Heart right ventricle (tissue), 16 donors: ENCODE measurements around the gene RARRES2. TPM values are rescaled to one million over a fixed set of nuclear protein-coding genes. Genes with fewer than 3 reads are reported as not detected.
A peak's percentile ranks its signal among the peaks of the same experiment; 100 is the strongest.

Experiments
- ATAC-seq, 8 donors: fragments of 200-7000 bp; cut with Tn5 transposase; one replicate each; pipeline ENCODE4 v1.9.1; 2020; ENCODE audit warnings: mild to moderate bottlenecking in 8 of 8, moderate library complexity in 8 of 8, moderate number of reproducible peaks in 1 of 8
- DNase-seq, 2 donors: peaks; one replicate each; pipeline ENCODE4 v3.0.0-alpha.2; 2020
- H3K27ac ChIP-seq, 10 donors: fragments of 200-600 bp; sonication (generic) in 2 of 10; one replicate each; pipeline versions ENCODE4 v1.5.0 to v1.8.0; 2020 to 2022; ENCODE audit warnings: mild to moderate bottlenecking in 3 of 10
- H3K27me3 ChIP-seq, 7 donors: fragments of 200-600 bp; one replicate each; pipeline ENCODE4 v1.8.0; 2021 to 2022; ENCODE audit warnings: mild to moderate bottlenecking in 2 of 7
- H3K36me3 ChIP-seq, 9 donors: fragments of 200-600 bp; sonication (generic) in 1 of 9; one replicate each; pipeline versions ENCODE4 v1.5.0 to v1.8.0; 2020 to 2022; ENCODE audit warnings: mild to moderate bottlenecking in 2 of 9
- H3K4me1 ChIP-seq, 9 donors: fragments of 200-600 bp; sonication (generic) in 1 of 9; one replicate each; pipeline versions ENCODE4 v1.5.0 to v1.8.0; 2020 to 2022; ENCODE audit warnings: mild to moderate bottlenecking in 4 of 9
- H3K4me3 ChIP-seq, 10 donors: fragments of 200-600 bp; sonication (generic) in 2 of 10; one replicate each; pipeline versions ENCODE4 v1.5.0 to v1.8.0; 2020 to 2022; ENCODE audit warnings: mild to moderate bottlenecking in 7 of 10, moderate library complexity in 2 of 10
- H3K9me3 ChIP-seq, 11 donors: fragments of 200-600 bp in 10 of 11; sonication (generic) in 2 of 11; one replicate each; pipeline versions ENCODE4 v1.5.0 to v1.8.0; 2013 to 2022; ENCODE audit warnings: mild to moderate bottlenecking in 2 of 11, control low read depth in 1 of 11, moderate library complexity in 1 of 11
- WGBS, 2 donors: extraction: QIAGEN DNeasy Blood & Tissue Kit; methylation state at CpG; one replicate each; pipeline ENCODE4 v1.1.7; 2013; ENCODE audit warnings: inconsistent platforms in 1 of 2; 5-methylcytosine and 5-hydroxymethylcytosine counted together
- intact Hi-C, 10 donors: fragments of 100-400 bp; cut with DNase I; formaldehyde crosslinking; loops; one replicate each; pipeline versions ENCODE4 v1.11.1 to v1.14.2; 2022
- polyA plus RNA-seq, 2 donors: library from polyadenylated mRNA; stranded (reverse); fragments of 200-250 nt; gene quantifications; one replicate each; pipeline ENCODE4 v1.2.3, GENCODE V29; 2013
- total RNA-seq, 10 donors: library from RNA; stranded (reverse); fragmentation: NEBNext Ultra II Directional in 3 of 10; extraction: Animal tissue kit (Norgen Biotek cat#: 25700) in 3 of 10; gene quantifications; one replicate each; pipeline versions ENCODE4 v1.2.1 to v1.2.4, GENCODE V29; 2021 to 2023
- TF ChIP-seq, protein P1 (sequence below), 9 donors: fragments of 200-600 bp; sonication (generic) in 2 of 9; IDR thresholded peaks; one replicate each; pipeline versions ENCODE4 v1.5.0 to v1.8.0; 2021 to 2022; ENCODE audit warnings: antibody characterized with exemption in 9 of 9, mild to moderate bottlenecking in 5 of 9, moderate library complexity in 1 of 9
- donor health status: Arrhythmogenic right ventricular cardiomyopathy.
- donor health status: ischemic (EF 13 %, LVEDD 7.1; RV severe dilation, severe dysfunction).
- donor health status: healthy with polysubstance abuse.
- donor health status: DM: no; HTN: yes; CAD: no.
- donor health status: DM: no; HTN: no; CAD: no.
- donor health status: ischemic (EF 25% LVEDD 6.9; RV normal size, moderate dysfunction).
- donor health status: ischemic (EF 25% LVEDD 5.7; RV mildly dilated, moderate dysfunction).
- donor health status: healthy.
- donor health status: DM: yes; HTN: yes; CAD: no.
- donor health status: Ischemic cardiomyopathy.
- donor health status: ischemic (EF 35%, LVEDD 5.7; RV mildly dilated, moderate dysfunction).
- donor health status: nonischemic (EF 11% LVEDD 7.7; RV severe dilation, severe dysfunction).
- donor health status: DM: yes; HTN: yes; CAD: no.
- donor health status: PGD.
- donor health status: ischemic (EF 29% LVEDD 5.4; RV normal size, mild dysfunction).
- donor health status: nonischemic (EF 23%, LVEDD 6.1; RV moderate dilation, normal function).

Gene RARRES2
- total and polyA plus RNA-seq, 12 donors, result 6.7 to 33.0 (median 18.4) TPM

DNA sequence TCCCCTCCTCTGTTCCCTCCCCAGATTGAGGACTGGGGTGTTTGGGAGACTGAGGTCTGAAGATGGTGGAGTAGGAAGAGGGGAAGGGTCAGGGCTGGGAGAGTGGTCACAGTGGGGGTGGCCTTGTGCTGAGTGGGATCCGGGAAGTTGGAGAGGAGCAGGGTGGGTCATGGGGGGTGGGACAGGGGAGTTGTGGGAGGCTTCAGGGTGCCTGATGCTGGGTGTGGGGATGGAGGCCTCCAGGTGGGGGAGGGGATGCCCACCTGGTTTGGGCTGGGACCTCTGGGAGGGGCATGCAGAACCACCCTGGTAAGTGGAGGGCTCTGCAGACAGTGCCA is 40.3 kb upstream of the RARRES2 start:
- Histone ChIP-seq H3K4me3 (no peak overlapping the region), H3K27ac (no peak overlapping the region), H3K27me3 (no peaks in the 10 kb centered on the region), H3K36me3 (no peaks in the 10 kb centered on the region), H3K9me3 (no peaks in the 10 kb centered on the region), H3K4me1 (peaks cover 5 to 55% (median 38%) of the 10 kb centered on the region in 9 donors)
- TF ChIP-seq, protein P1, sequence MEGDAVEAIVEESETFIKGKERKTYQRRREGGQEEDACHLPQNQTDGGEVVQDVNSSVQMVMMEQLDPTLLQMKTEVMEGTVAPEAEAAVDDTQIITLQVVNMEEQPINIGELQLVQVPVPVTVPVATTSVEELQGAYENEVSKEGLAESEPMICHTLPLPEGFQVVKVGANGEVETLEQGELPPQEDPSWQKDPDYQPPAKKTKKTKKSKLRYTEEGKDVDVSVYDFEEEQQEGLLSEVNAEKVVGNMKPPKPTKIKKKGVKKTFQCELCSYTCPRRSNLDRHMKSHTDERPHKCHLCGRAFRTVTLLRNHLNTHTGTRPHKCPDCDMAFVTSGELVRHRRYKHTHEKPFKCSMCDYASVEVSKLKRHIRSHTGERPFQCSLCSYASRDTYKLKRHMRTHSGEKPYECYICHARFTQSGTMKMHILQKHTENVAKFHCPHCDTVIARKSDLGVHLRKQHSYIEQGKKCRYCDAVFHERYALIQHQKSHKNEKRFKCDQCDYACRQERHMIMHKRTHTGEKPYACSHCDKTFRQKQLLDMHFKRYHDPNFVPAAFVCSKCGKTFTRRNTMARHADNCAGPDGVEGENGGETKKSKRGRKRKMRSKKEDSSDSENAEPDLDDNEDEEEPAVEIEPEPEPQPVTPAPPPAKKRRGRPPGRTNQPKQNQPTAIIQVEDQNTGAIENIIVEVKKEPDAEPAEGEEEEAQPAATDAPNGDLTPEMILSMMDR (IDR thresholded peaks at IDR 0.05), result no peak
- 94 to 100% methylated on average over 1 of the region's 1 CpG for WGBS, 2 donors
- ATAC-seq (no peak), DNase-seq (no peak)
- intact Hi-C loops, result no loop called here

DNA sequence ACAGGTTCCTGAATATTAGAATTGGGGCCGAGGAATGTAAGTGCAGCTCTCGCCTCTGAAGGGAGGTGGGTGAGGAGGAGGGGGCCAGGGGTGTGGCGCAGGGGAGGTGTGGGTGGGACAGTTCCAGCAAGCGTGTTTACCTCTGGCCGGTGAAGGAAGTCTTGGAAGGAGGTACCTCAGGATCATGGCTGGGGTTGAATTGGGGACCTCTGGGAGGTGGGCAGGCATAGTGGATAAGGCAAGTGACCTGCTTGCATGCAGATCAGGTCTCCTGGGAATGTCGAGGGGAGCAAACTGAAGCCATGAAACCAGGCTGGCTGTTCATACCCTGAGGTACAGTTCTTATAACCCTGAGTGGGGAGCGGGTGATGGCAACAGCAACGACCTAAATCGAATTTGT is 39.7 kb upstream of the RARRES2 start:
- intact Hi-C loops, result no loop called here
- H3K9me3 ChIP-seq, result no peaks in the 10 kb centered on the region
- TF ChIP-seq, protein P1 (IDR thresholded peaks at IDR 0.05), result no peak
- H3K27me3 ChIP-seq, result no peaks in the 10 kb centered on the region
- H3K27ac ChIP-seq, result no peak overlapping the region
- H3K36me3 ChIP-seq, result no peaks in the 10 kb centered on the region
- WGBS, 2 donors, result 82 to 87% methylated on average over 9 of the region's 9 CpGs
- no peak for DNase-seq
- peaks cover 5 to 49% (median 39%) of the 10 kb centered on the region in 9 donors for H3K4me1 ChIP-seq
- no peak for ATAC-seq
- no peak overlapping the region for H3K4me3 ChIP-seq

DNA sequence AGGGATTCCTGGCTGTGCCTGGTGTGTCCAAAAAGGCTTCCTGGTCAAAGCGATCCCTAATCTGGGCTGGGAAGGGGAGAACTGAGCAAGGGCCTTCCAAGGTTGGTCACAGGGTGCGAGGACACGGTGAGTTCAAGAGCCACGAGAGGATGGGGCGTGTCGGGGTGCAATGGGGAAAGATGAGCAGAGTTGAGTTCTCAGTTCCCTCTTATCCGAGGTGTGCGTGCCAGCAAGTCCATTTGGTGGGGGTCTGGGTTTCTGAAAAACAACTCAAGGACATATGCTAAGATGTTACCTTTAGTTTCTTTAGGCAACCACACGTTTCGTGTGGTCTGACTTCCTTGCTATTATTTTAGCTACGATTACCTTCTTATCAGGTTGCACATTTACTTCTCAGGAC is 39.0 kb upstream of the RARRES2 start:
- Histone ChIP-seq H3K9me3 (no peaks in the 10 kb centered on the region), H3K27me3 (no peaks in the 10 kb centered on the region), H3K27ac (peak overlapping the region in 4 of 10 donors; percentile 92 to 98 (median 96)), H3K4me3 (peak overlapping the region in 5 of 10 donors; percentile 78 to 98 (median 96)), H3K36me3 (no peaks in the 10 kb centered on the region), H3K4me1 (peaks cover 5 to 46% (median 34%) of the 10 kb centered on the region in 9 donors)
- no peak for ATAC-seq
- DNase-seq, result no peak
- intact Hi-C loops, result no loop called here
- 69 to 80% methylated on average over 11 of the region's 11 CpGs for WGBS, 2 donors
- TF ChIP-seq, protein P1 (IDR thresholded peaks at IDR 0.05), result no peak

DNA sequence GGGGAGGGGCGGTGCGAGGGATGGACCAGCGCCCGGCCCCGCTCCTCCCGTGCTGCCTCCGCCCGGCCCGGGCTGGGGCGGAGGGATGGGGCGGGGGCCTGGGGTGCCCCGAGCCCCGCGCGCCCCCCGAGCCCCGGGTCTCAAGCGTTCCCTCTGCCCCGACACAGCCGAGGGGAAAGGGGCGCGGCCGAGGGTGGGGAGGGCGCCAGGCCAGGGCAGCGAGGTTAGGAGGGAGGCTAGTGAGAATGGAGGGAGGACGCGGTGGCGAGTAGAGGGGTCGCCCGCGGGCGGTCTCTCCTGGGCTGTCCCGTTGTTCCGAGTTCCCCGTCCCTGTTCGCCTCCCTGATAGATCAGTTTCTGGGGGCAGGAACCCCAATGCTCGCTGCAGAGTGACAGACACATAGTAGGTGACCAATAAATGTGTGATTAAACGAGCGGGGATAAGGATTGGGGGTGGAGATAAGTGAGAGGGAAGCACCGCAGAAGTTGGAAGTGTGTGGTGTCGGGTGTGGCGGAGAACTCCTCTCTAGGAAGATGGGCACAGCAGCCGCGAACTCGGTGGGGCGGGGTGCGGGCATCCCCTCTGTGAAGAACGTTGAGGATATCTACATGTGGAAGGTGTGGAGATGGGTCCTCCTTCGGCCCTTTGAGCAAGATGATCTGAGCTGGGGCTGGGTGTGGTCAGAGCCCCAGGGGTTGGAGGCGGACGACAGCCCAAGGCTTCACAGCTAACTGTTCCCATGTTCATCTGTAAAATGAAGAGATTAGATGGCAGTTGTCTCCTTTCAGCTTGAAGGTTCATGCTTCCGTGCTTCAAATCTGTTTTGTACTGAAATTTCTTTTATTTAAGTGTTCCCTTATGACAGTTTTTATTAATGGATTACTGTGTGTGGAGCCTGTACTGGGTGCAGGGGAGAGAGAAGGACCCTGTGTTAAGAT is 38.3 kb upstream of the RARRES2 start:
- H3K4me3 ChIP-seq, result peak overlapping the region; percentile 70 to 98 (median 90)
- intact Hi-C loops, result loop anchor here in 1 of 10 donors (1.0 kb wide), 1 partner anchor 42 kb away; no protein-coding TSS in a partner anchor
- H3K4me1 ChIP-seq, result peaks cover 5 to 44% (median 33%) of the 10 kb centered on the region in 9 donors
- no peaks in the 10 kb centered on the region for H3K9me3 ChIP-seq
- ATAC-seq, result peak in 1 of 8 donors; percentile 1
- H3K36me3 ChIP-seq, result peaks cover 0 to 6% (median 0%) of the 10 kb centered on the region in 9 donors
- no peak for DNase-seq
- 2% methylated on average over 52 of the region's 52 CpGs for WGBS, 2 donors
- peak overlapping the region; percentile 76 to 98 (median 94) for H3K27ac ChIP-seq
- TF ChIP-seq, protein P1 (IDR thresholded peaks at IDR 0.05), result no peak
- no peaks in the 10 kb centered on the region for H3K27me3 ChIP-seq
